HepG2 (cell line): ENCODE data around the gene MEF2B. TPM values are rescaled to one million over a fixed set of nuclear protein-coding genes. Genes with fewer than 3 reads are reported as not detected.

Experiments
- CC2D1A ChIP-seq: sonication (generic); formaldehyde crosslinking; IDR thresholded peaks from 2 replicates; pipeline ENCODE4 v1.8.1; 2023; ENCODE audit warnings: mild to moderate bottlenecking, missing genetic modification reagents
- CREM ChIP-seq, 2 experiments: sonication (generic) in 1 of 2; formaldehyde crosslinking in 1 of 2; IDR thresholded peaks; 2 replicates each; pipeline versions ENCODE4 v1.4.0 to v1.6.1; 2016 to 2020; ENCODE audit warnings: antibody characterized with exemption in 1 of 2, mild to moderate bottlenecking in 1 of 2, missing genetic modification reagents in 1 of 2
- DR1 ChIP-seq: sonication (generic); formaldehyde crosslinking; IDR thresholded peaks from 2 replicates; pipeline ENCODE4 v1.8.0; 2021; ENCODE audit warnings: mild to moderate bottlenecking, missing genetic modification reagents, inconsistent platforms
- FUBP1 ChIP-seq: sonication (generic); formaldehyde crosslinking; IDR thresholded peaks from 2 replicates; pipeline ENCODE4 v1.5.1; 2020; ENCODE audit warnings: missing genetic modification reagents, mild to moderate bottlenecking, borderline replicate concordance
- GPN1 ChIP-seq: sonication (generic); formaldehyde crosslinking; IDR thresholded peaks from 2 replicates; pipeline ENCODE4 v1.5.1; 2020; ENCODE audit warnings: missing genetic modification reagents, borderline replicate concordance
- KMT2B ChIP-seq: IDR thresholded peaks from 2 replicates; pipeline ENCODE4 v1.6.1; 2016; ENCODE audit warnings: missing genetic modification reagents, missing compliant biosample characterization
- MEF2D ChIP-seq: sonication (generic); formaldehyde crosslinking; IDR thresholded peaks from 2 replicates; pipeline ENCODE4 v1.5.1; 2020; ENCODE audit warnings: mild to moderate bottlenecking, missing genetic modification reagents
- NFE2L1 ChIP-seq: sonication (generic); formaldehyde crosslinking; IDR thresholded peaks from 2 replicates; pipeline ENCODE4 v1.4.0; 2020; ENCODE audit warnings: missing genetic modification reagents, mild to moderate bottlenecking, borderline replicate concordance
- NFIB ChIP-seq: sonication (generic); formaldehyde crosslinking; IDR thresholded peaks from 2 replicates; pipeline ENCODE4 v1.9.0; 2021; ENCODE audit warnings: missing genetic modification reagents, mild to moderate bottlenecking, borderline replicate concordance
- RFX1 ChIP-seq: fragments of 450-650 bp; IDR thresholded peaks from 2 replicates; pipeline ENCODE4 v1.6.1; 2017
- SKIL ChIP-seq: sonication (generic); formaldehyde crosslinking; IDR thresholded peaks from 2 replicates; pipeline ENCODE4 v1.8.0; 2022; ENCODE audit warnings: missing genetic modification reagents, mild to moderate bottlenecking, moderate library complexity, borderline replicate concordance
- THAP8 ChIP-seq: sonication (generic); formaldehyde crosslinking; IDR thresholded peaks from 2 replicates; pipeline ENCODE4 v1.5.1; 2020; ENCODE audit warnings: missing genetic modification reagents, mild to moderate bottlenecking, borderline replicate concordance
- TMF1 ChIP-seq: sonication (generic); formaldehyde crosslinking; IDR thresholded peaks from 2 replicates; pipeline ENCODE4 v1.8.1; 2022; ENCODE audit warnings: low read depth, missing genetic modification reagents
- ZEB1 ChIP-seq: IDR thresholded peaks from 2 replicates; pipeline ENCODE4 v1.6.1; 2012; ENCODE audit warnings: mild to moderate bottlenecking, low read depth, inconsistent platforms; ENCODE audit not compliant: insufficient replicate concordance
- ZFY ChIP-seq: sonication (generic); formaldehyde crosslinking; IDR thresholded peaks from 2 replicates; pipeline ENCODE4 v1.4.0; 2020; ENCODE audit warnings: missing genetic modification reagents
- ZNF180 ChIP-seq: sonication (generic); formaldehyde crosslinking; IDR thresholded peaks from 2 replicates; pipeline ENCODE4 v1.4.0; 2020; ENCODE audit warnings: low read depth, missing genetic modification reagents, borderline replicate concordance
- ZNF235 ChIP-seq: sonication (generic); formaldehyde crosslinking; IDR thresholded peaks from 2 replicates; pipeline ENCODE4 v1.8.1; 2023; ENCODE audit warnings: mild to moderate bottlenecking, missing genetic modification reagents, borderline replicate concordance
- ZNF367 ChIP-seq: sonication (generic); formaldehyde crosslinking; IDR thresholded peaks from 2 replicates; pipeline ENCODE4 v1.4.0; 2020; ENCODE audit warnings: missing genetic modification reagents, borderline replicate concordance
- ZNF510 ChIP-seq: sonication (generic); formaldehyde crosslinking; IDR thresholded peaks from 2 replicates; pipeline ENCODE4 v1.4.0; 2020; ENCODE audit warnings: low read depth, mild to moderate bottlenecking, missing genetic modification reagents
- ZNF556 ChIP-seq: sonication (generic); formaldehyde crosslinking; IDR thresholded peaks from 2 replicates; pipeline ENCODE4 v1.4.0; 2020; ENCODE audit warnings: mild to moderate bottlenecking, missing genetic modification reagents, borderline replicate concordance
- ZNF574 ChIP-seq: sonication (generic); formaldehyde crosslinking; IDR thresholded peaks from 2 replicates; pipeline ENCODE4 v1.4.0; 2020; ENCODE audit warnings: missing genetic modification reagents
- ZNF709 ChIP-seq: sonication (generic); formaldehyde crosslinking; IDR thresholded peaks from 2 replicates; pipeline ENCODE4 v1.5.0; 2020; ENCODE audit warnings: mild to moderate bottlenecking, missing genetic modification reagents
- polyA plus RNA-seq, 8 experiments: library from polyadenylated mRNA; depleted of rRNA in 3 of 8; stranded (reverse) in 7 of 8; unstranded in 1 of 8; fragments of >200 nt; fragmentation: Illumina TruSeq in 4 of 8; extraction: Trizol in 4 of 8; gene quantifications; 2 replicates each; pipeline versions ENCODE4 v1.2.1 to v1.2.3, GENCODE V29; 2011 to 2016; ENCODE audit warnings: low read depth in 4 of 8, missing spikeins in 1 of 8, mixed read lengths in 1 of 8; ENCODE audit not compliant: insufficient read depth in 1 of 8
- total RNA-seq, 5 experiments: library from RNA; depleted of rRNA; stranded (reverse); fragments of >200 nt; fragmentation: Illumina TruSeq; extraction: Trizol; gene quantifications; 2 replicates each; pipeline ENCODE4 v1.2.3, GENCODE V29; 2016; ENCODE audit warnings: low read depth in 1 of 5

Gene MEF2B
- total and polyA plus RNA-seq, 2 of the 13 experiments (the other 11 are each of a cell fraction or from before 2014, with no cell fraction given), result 1.2 to 1.7 TPM

- TF ChIP-seq ZNF574 (peak; percentile 92), MEF2D (CRISPR knock-in tag) (peak; percentile 43), ZNF556 (CRISPR knock-in tag) (peak; percentile 89; the same call in 1 of the 2 replicates), SKIL (no peak), KMT2B (CRISPR knock-in tag) (peak; percentile 85), CC2D1A (CRISPR knock-in tag) (0 out of 2 replicates have a peak, but pooled peaks have one; percentile 55), ZNF180 (CRISPR knock-in tag) (no peak), ZNF235 (CRISPR knock-in tag) (0 out of 2 replicates have a peak, but pooled peaks have one; percentile 78), NFIB (CRISPR knock-in tag) (no peak), DR1 (CRISPR knock-in tag) (no peak), GPN1 (no peak), ZNF510 (CRISPR knock-in tag) (no peak), TMF1 (CRISPR knock-in tag) (0 out of 2 replicates have a peak, but pooled peaks have one; percentile 31), FUBP1 (CRISPR knock-in tag) (no peak), RFX1 (no peak), NFE2L1 (CRISPR knock-in tag) (no peak), ZEB1 (peak; percentile 58), CREM (IDR thresholded peaks at IDR 0.05) (peak; percentile 69), CREM (CRISPR knock-in tag; IDR thresholded peaks at IDR 0.05) (no peak), THAP8 (CRISPR knock-in tag) (no peak), ZFY (CRISPR knock-in tag) (peak; percentile 73), ZNF367 (CRISPR knock-in tag) (no peak; the same call in 1 of the 2 replicates), ZNF709 (CRISPR knock-in tag) (peak; percentile 56; the same call in 1 of the 2 replicates)
These were observed 22.2 kb upstream of the MEF2B start, which contains the start of the genes BORCS8 and RFXANK (continued) for GRCh38 chr19:19192078-19192882.
